H9 (cell line): ENCODE measurements around the gene ASIC3. TPM values are rescaled to one million over a fixed set of nuclear protein-coding genes. Genes with fewer than 3 reads are reported as not detected.

Source experiments
- DNase-seq: peaks from one replicate; pipeline ENCODE4 v3.0.0-alpha.2; 2017
- H2AFZ ChIP-seq: one replicate; pipeline ENCODE4 v1.6.1; 2013; ENCODE audit warnings: mild to moderate bottlenecking, low read length, control low read depth, moderate library complexity
- H2AK5ac ChIP-seq: 2 replicates; pipeline ENCODE4 v1.6.1; 2013; ENCODE audit warnings: low read length, control low read depth, mixed read lengths; ENCODE audit not compliant: insufficient read length
- H2BK120ac ChIP-seq: one replicate; pipeline ENCODE4 v1.6.1; 2013; ENCODE audit warnings: low read depth, mild to moderate bottlenecking, low read length, control low read depth, inconsistent platforms; ENCODE audit not compliant: poor library complexity, severe bottlenecking
- H2BK12ac ChIP-seq: 2 replicates; pipeline ENCODE4 v1.6.1; 2013; ENCODE audit warnings: low read length, control low read depth, mixed read lengths, low read depth; ENCODE audit not compliant: insufficient read length
- H2BK15ac ChIP-seq: 2 replicates; pipeline ENCODE4 v1.6.1; 2013; ENCODE audit warnings: low read depth, low read length, control low read depth
- H2BK20ac ChIP-seq: one replicate; pipeline ENCODE4 v1.6.1; 2013; ENCODE audit warnings: low read depth, mild to moderate bottlenecking, low read length, control low read depth, inconsistent platforms; ENCODE audit not compliant: poor library complexity, severe bottlenecking
- H2BK5ac ChIP-seq: 2 replicates; pipeline ENCODE4 v1.6.1; 2013; ENCODE audit warnings: low read length, control low read depth, mixed read lengths; ENCODE audit not compliant: insufficient read length
- H3K14ac ChIP-seq: 2 replicates; pipeline ENCODE4 v1.6.1; 2013; ENCODE audit warnings: low read length, control low read depth; ENCODE audit not compliant: insufficient read depth
- H3K18ac ChIP-seq: 2 replicates; pipeline ENCODE4 v1.6.1; 2013; ENCODE audit warnings: low read depth, mild to moderate bottlenecking, mixed read lengths, low read length, control low read depth; ENCODE audit not compliant: insufficient read length
- H3K23ac ChIP-seq: 2 replicates; pipeline ENCODE4 v1.6.1; 2013; ENCODE audit warnings: low read length, control low read depth, mixed read lengths, low read depth; ENCODE audit not compliant: insufficient read length
- H3K23me2 ChIP-seq: 2 replicates; pipeline ENCODE4 v1.6.1; 2013; ENCODE audit warnings: low read depth, mild to moderate bottlenecking, mixed read lengths, low read length, control low read depth; ENCODE audit not compliant: insufficient read length, poor library complexity, severe bottlenecking
- H3K27ac ChIP-seq: 2 replicates; pipeline ENCODE4 v1.5.1; 2013; ENCODE audit warnings: low read length, control low read depth, mixed read lengths, low read depth; ENCODE audit not compliant: insufficient read length
- H3K27me3 ChIP-seq: 2 replicates; pipeline ENCODE4 v1.6.1; 2013; ENCODE audit warnings: low read length, control low read depth, inconsistent platforms; ENCODE audit not compliant: insufficient read depth
- H3K4ac ChIP-seq: 2 replicates; pipeline ENCODE4 v1.6.1; 2013; ENCODE audit warnings: low read depth, mild to moderate bottlenecking, control low read depth, inconsistent platforms, low read length, moderate library complexity
- H3K4me1 ChIP-seq: 2 replicates; pipeline ENCODE4 v1.6.1; 2013; ENCODE audit warnings: low read length, control low read depth, inconsistent platforms; ENCODE audit not compliant: insufficient read depth
- H3K4me2 ChIP-seq: 2 replicates; pipeline ENCODE4 v1.6.1; 2013; ENCODE audit warnings: low read length, control low read depth, mixed read lengths; ENCODE audit not compliant: insufficient read length, insufficient read depth
- H3K56ac ChIP-seq: 2 replicates; pipeline ENCODE4 v1.6.1; 2013; ENCODE audit warnings: low read depth, mild to moderate bottlenecking, mixed read lengths, low read length, control low read depth; ENCODE audit not compliant: insufficient read length
- H3K79me1 ChIP-seq: 2 replicates; pipeline ENCODE4 v1.6.1; 2013; ENCODE audit warnings: low read depth, mild to moderate bottlenecking, moderate library complexity, low read length, control low read depth, inconsistent platforms; ENCODE audit not compliant: insufficient read depth, poor library complexity, severe bottlenecking
- H3K79me2 ChIP-seq: 2 replicates; pipeline ENCODE4 v1.6.1; 2013; ENCODE audit warnings: low read length, control low read depth, inconsistent platforms; ENCODE audit not compliant: insufficient read depth
- H3K9ac ChIP-seq: 2 replicates; pipeline ENCODE4 v1.6.1; 2013; ENCODE audit warnings: low read length, control low read depth, mixed read lengths; ENCODE audit not compliant: insufficient read length; ENCODE audit errors: extremely low read depth
- H3K9me3 ChIP-seq: one replicate; pipeline ENCODE4 v1.6.1; 2013; ENCODE audit warnings: low read depth, low read length, inconsistent platforms; ENCODE audit not compliant: control insufficient read depth
- H3T11ph ChIP-seq: one replicate; pipeline ENCODE4 v1.6.1; 2013; ENCODE audit warnings: mild to moderate bottlenecking, low read length, control low read depth, inconsistent platforms
- H4K20me1 ChIP-seq: one replicate; pipeline ENCODE4 v1.6.1; 2013; ENCODE audit not compliant: control insufficient read depth, insufficient read length, insufficient read depth
- H4K5ac ChIP-seq: 2 replicates; pipeline ENCODE4 v1.6.1; 2013; ENCODE audit warnings: low read depth, mild to moderate bottlenecking, mixed read lengths, low read length, control low read depth; ENCODE audit not compliant: insufficient read length
- H4K8ac ChIP-seq: replicated peaks from 2 replicates; pipeline ENCODE4 v1.6.1; 2013; ENCODE audit warnings: low read length, control low read depth, mixed read lengths, low read depth; ENCODE audit not compliant: insufficient read length
- H4K91ac ChIP-seq: 2 replicates; pipeline ENCODE4 v1.6.1; 2013; ENCODE audit warnings: low read depth, mild to moderate bottlenecking, moderate library complexity, mixed read lengths, low read length, control low read depth; ENCODE audit not compliant: insufficient read length
- H3K27ac Mint-ChIP-seq, 3 experiments: 2 replicates in 2 of 3; 3 replicates in 1 of 3; pipeline ENCODE4 v1.8.0; 2020 to 2021; ENCODE audit warnings: mixed read lengths in 3 of 3, mild to moderate bottlenecking in 1 of 3, moderate library complexity in 1 of 3
- H3K27me3 Mint-ChIP-seq: 2 replicates; pipeline ENCODE4 v1.8.0; 2021; ENCODE audit warnings: low read depth, mild to moderate bottlenecking, moderate library complexity, mixed read lengths
- H3K36me3 Mint-ChIP-seq, 3 experiments: 2 replicates in 2 of 3; 3 replicates in 1 of 3; pipeline ENCODE4 v1.8.0; 2020 to 2021; ENCODE audit warnings: low read depth in 3 of 3, mixed read lengths in 3 of 3; ENCODE audit not compliant: insufficient read depth in 1 of 3
- H3K4me1 Mint-ChIP-seq, 2 experiments: 2 replicates each; pipeline ENCODE4 v1.8.0; 2020; ENCODE audit warnings: mixed read lengths in 2 of 2
- H3K4me3 Mint-ChIP-seq, 2 experiments: 2 replicates in 1 of 2; 3 replicates in 1 of 2; pipeline ENCODE4 v1.8.0; 2020 to 2021; ENCODE audit warnings: mild to moderate bottlenecking in 2 of 2, mixed read lengths in 2 of 2, moderate library complexity in 1 of 2
- H3K9me3 Mint-ChIP-seq, 2 experiments: 2 replicates in 1 of 2; 3 replicates in 1 of 2; pipeline ENCODE4 v1.8.0; 2020; ENCODE audit warnings: mild to moderate bottlenecking in 2 of 2, mixed read lengths in 2 of 2, moderate library complexity in 1 of 2
- WGBS: extraction: QIAGEN DNeasy Blood & Tissue Kit; methylation state at CpG from one replicate; pipeline ENCODE4 v1.1.7; 2013; ENCODE audit warnings: missing lambda C conversion rate, low lambda C conversion rate, mixed read lengths; ENCODE audit not compliant: insufficient read length; ENCODE audit errors: extremely low coverage; 5-methylcytosine and 5-hydroxymethylcytosine counted together
- total RNA-seq: library from RNA; stranded (reverse); gene quantifications from 2 replicates; pipeline ENCODE4 v1.2.1, GENCODE V29; 2021
- TF ChIP-seq, protein P1 (sequence below): fragments of 200-600 bp; sonication (generic); conservative IDR thresholded peaks from 3 replicates; pipeline ENCODE4 v1.8.0; 2021; ENCODE audit warnings: antibody characterized with exemption, mild to moderate bottlenecking

The ASIC3 gene
- total RNA-seq, 1 experiment from 2014 or later: 1.7 TPM

DNA sequence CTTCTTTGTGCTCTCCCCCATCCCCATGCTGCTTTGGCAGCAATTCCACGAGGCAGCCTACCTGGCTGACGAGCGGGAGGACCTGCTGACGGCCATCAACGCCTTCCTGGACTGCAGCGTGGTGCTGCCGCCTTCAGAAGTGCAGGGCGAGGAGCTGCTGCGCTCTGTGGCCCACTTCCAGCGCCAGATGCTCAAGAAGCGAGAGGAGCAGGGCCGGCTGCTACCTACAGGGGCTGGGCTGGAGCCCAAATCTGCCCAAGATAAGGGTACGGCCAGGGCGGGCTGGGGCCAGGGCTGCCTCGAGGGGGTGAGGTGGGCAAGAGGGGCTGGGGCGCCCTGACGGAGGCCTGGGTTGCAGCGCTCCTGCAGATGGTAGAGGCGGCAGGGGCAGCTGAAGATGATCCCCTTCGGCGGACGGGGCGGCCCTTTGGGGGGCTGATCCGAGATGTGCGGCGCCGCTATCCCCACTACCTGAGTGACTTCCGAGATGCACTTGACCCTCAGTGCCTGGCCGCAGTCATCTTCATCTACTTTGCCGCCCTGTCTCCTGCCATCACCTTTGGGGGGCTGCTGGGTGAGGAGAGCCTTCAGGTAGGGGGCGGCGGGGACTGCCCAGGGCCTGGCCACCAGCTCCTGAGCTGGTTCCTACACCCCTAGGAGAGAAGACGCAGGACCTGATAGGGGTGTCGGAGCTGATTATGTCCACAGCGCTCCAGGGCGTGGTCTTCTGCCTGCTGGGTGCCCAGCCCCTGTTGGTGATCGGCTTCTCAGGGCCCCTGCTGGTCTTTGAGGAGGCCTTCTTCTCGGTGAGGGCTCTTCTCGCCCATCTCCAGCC lies 22.9 kb downstream of the ASIC3 start:
- Histone ChIP-seq H3K4ac (no peak overlapping the region), H2BK15ac (no peak overlapping the region), H3K14ac (no peak overlapping the region; the same call in 1 of the 2 replicates), H4K91ac (no peak overlapping the region), H3K4me1 (no peaks in the 10 kb centered on the region; the same call in 1 of the 2 replicates), H2BK5ac (no peak overlapping the region), H3T11ph (no peak overlapping the region), H3K27ac (no peak overlapping the region), H4K20me1 (no peaks in the 10 kb centered on the region), H2BK20ac (no peak overlapping the region), H2AK5ac (no peak overlapping the region), H3K56ac (no peak overlapping the region), H3K27me3 (no peaks in the 10 kb centered on the region), H2BK120ac (no peak overlapping the region), H3K23ac (no peak overlapping the region), H4K8ac (no peak overlapping the region), H3K18ac (no peak overlapping the region), H3K9me3 (no peaks in the 10 kb centered on the region), H2AFZ (no peak overlapping the region), H3K79me2 (no peaks in the 10 kb centered on the region), H3K4me2 (no peak overlapping the region), H3K9ac (no peak overlapping the region), H3K79me1 (no peaks in the 10 kb centered on the region), H2BK12ac (no peak overlapping the region), H3K23me2 (no peaks in the 10 kb centered on the region), H4K5ac (no peak overlapping the region)
- no peaks in the 10 kb centered on the region; a peak in 1 of 5 replicates for H3K9me3 Mint-ChIP-seq
- no peak for DNase-seq
- H3K36me3 Mint-ChIP-seq: peaks cover 44 to 77% (median 72%) of the 10 kb centered on the region in 3 experiments; a peak in 6 of 7 replicates
- no peak overlapping the region for H3K27ac Mint-ChIP-seq
- no peak overlapping the region for H3K4me3 Mint-ChIP-seq
- peaks cover 18 to 20% of the 10 kb centered on the region in 2 experiments for H3K4me1 Mint-ChIP-seq
- peaks cover 1% of the 10 kb centered on the region; the same call in 1 of the 2 replicates for H3K27me3 Mint-ChIP-seq
- no CpG with 5 or more reads among the region's 39 CpGs for WGBS
- TF ChIP-seq, protein P1, sequence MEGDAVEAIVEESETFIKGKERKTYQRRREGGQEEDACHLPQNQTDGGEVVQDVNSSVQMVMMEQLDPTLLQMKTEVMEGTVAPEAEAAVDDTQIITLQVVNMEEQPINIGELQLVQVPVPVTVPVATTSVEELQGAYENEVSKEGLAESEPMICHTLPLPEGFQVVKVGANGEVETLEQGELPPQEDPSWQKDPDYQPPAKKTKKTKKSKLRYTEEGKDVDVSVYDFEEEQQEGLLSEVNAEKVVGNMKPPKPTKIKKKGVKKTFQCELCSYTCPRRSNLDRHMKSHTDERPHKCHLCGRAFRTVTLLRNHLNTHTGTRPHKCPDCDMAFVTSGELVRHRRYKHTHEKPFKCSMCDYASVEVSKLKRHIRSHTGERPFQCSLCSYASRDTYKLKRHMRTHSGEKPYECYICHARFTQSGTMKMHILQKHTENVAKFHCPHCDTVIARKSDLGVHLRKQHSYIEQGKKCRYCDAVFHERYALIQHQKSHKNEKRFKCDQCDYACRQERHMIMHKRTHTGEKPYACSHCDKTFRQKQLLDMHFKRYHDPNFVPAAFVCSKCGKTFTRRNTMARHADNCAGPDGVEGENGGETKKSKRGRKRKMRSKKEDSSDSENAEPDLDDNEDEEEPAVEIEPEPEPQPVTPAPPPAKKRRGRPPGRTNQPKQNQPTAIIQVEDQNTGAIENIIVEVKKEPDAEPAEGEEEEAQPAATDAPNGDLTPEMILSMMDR: no peak
